OCI-LY3 (cell line): ENCODE data around the gene MORF4L1.

Source experiments
- H2AFZ ChIP-seq: fragments of 200-600, 300-600 bp; shearing (Covaris generic); 2 replicates; pipeline ENCODE4 v1.6.0; 2014; ENCODE audit warnings: antibody characterized with exemption, low read depth, low read length
- H3K27ac ChIP-seq: fragments of 200-600, 300-600 bp; sonication (generic); 2 replicates; pipeline ENCODE4 v1.5.1; 2014; ENCODE audit warnings: mild to moderate bottlenecking, low read length, moderate library complexity, mixed read lengths
- H3K27me3 ChIP-seq: fragments of 200-600, 300-600 bp; sonication (generic); 2 replicates; pipeline ENCODE4 v1.6.1; 2014; ENCODE audit warnings: low read depth, low read length, mixed read lengths
- H3K36me3 ChIP-seq: fragments of 200-600, 300-600 bp; sonication (generic); replicated peaks from 2 replicates; pipeline ENCODE3; 2014; ENCODE audit warnings: low read depth, low read length, mixed read lengths
- H3K4me1 ChIP-seq: fragments of 300-600, 200-600 bp; sonication (generic); 2 replicates; pipeline ENCODE4 v1.6.1; 2014; ENCODE audit warnings: low read length, mixed read lengths
- H3K4me2 ChIP-seq: fragments of 200-600, 300-600 bp; sonication (generic); 2 replicates; pipeline ENCODE4 v1.6.1; 2014; ENCODE audit warnings: low read length, mixed read lengths
- H3K4me3 ChIP-seq: fragments of 300-600, 200-600 bp; sonication (generic); 2 replicates; pipeline ENCODE4 v1.5.1; 2014; ENCODE audit warnings: antibody characterized with exemption, mild to moderate bottlenecking, low read length, moderate library complexity
- H3K79me2 ChIP-seq: fragments of 300-600, 200-600 bp; shearing (Covaris generic); 2 replicates; pipeline ENCODE4 v1.6.1; 2014; ENCODE audit warnings: mild to moderate bottlenecking, low read length, mixed read lengths
- H3K9ac ChIP-seq: fragments of 300-600, 200-600 bp; shearing (Covaris generic); 2 replicates; pipeline ENCODE4 v1.6.0; 2014; ENCODE audit warnings: mild to moderate bottlenecking, low read length, moderate library complexity
- H3K9me3 ChIP-seq: fragments of 200-600, 300-600 bp; shearing (Covaris generic); 2 replicates; pipeline ENCODE4 v1.6.1; 2014; ENCODE audit warnings: low read length, mixed read lengths; ENCODE audit not compliant: insufficient read depth
- H4K20me1 ChIP-seq: fragments of 200-600, 300-600 bp; sonication (generic); 2 replicates; pipeline ENCODE4 v1.6.1; 2016; ENCODE audit warnings: low read length, mixed read lengths; ENCODE audit not compliant: insufficient read depth
- EZH2phosphoT487 ChIP-seq: fragments of 200-600 bp; shearing (Covaris generic); IDR thresholded peaks from 2 replicates; pipeline ENCODE4 v1.6.1; 2018; ENCODE audit warnings: antibody characterized with exemption, mixed run types, low read depth
- TF ChIP-seq, protein P1 (sequence below): fragments of 200-600, 300-600 bp; sonication (generic); IDR thresholded peaks from 2 replicates; pipeline ENCODE4 v1.5.1; 2014; ENCODE audit warnings: antibody characterized with exemption, low read length, low read depth

MORF4L1 gene

DNA sequence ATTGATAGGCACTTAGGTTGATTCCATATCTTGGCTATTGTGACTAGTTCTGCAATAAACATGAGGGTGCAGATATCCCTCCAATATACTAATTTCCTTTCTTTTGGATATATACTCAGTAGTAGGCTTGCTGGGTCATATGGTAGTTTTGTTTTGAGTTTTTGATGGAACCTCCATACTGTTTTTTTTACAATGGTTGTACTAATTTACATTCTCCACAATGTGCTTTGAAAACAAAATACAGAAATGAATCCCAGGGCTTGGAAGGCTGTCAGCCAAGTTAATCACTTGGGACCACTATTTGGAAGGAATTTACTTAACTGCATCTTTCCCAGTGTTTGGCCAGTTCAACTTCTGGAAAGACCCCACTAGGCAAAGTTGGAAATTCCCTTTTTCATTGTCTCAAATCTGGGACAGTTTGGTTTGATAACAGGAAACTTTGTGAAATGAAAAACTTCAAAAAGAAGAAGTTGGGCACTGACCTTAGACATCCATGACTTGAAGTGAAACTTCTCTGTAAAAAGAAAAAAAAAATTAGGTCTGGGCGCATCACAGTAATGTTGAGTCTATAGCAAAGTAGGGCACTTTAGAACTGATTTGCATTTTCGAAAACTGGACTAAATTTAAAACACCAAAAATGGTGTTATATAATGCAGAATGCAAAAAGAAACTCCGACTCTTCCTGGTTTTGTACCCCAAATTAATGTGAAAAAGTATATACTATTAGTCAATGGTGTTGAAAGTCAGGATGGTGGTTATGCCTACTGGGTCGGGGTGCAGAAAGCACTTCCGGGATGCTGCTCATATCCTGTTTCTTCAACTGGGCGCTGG lies 66.2 kb downstream of the MORF4L1 start:
- H3K27ac ChIP-seq = peak overlapping the region; percentile 94
- H3K36me3 ChIP-seq = peaks cover 69% of the 10 kb centered on the region
- no peaks in the 10 kb centered on the region for H4K20me1 ChIP-seq
- H3K79me2 ChIP-seq = peaks cover 76% of the 10 kb centered on the region
- no peaks in the 10 kb centered on the region for H3K9me3 ChIP-seq
- peak overlapping the region; percentile 83 for H3K9ac ChIP-seq
- peak overlapping the region; percentile 67 for H3K4me3 ChIP-seq
- peak overlapping the region; percentile 76 for H3K4me2 ChIP-seq
- no peaks in the 10 kb centered on the region for H3K27me3 ChIP-seq
- no peak overlapping the region for H2AFZ ChIP-seq
- H3K4me1 ChIP-seq = peaks cover 70% of the 10 kb centered on the region
- TF ChIP-seq EZH2phosphoT487 = no peak
- TF ChIP-seq, protein P1, sequence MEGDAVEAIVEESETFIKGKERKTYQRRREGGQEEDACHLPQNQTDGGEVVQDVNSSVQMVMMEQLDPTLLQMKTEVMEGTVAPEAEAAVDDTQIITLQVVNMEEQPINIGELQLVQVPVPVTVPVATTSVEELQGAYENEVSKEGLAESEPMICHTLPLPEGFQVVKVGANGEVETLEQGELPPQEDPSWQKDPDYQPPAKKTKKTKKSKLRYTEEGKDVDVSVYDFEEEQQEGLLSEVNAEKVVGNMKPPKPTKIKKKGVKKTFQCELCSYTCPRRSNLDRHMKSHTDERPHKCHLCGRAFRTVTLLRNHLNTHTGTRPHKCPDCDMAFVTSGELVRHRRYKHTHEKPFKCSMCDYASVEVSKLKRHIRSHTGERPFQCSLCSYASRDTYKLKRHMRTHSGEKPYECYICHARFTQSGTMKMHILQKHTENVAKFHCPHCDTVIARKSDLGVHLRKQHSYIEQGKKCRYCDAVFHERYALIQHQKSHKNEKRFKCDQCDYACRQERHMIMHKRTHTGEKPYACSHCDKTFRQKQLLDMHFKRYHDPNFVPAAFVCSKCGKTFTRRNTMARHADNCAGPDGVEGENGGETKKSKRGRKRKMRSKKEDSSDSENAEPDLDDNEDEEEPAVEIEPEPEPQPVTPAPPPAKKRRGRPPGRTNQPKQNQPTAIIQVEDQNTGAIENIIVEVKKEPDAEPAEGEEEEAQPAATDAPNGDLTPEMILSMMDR = no peak

DNA sequence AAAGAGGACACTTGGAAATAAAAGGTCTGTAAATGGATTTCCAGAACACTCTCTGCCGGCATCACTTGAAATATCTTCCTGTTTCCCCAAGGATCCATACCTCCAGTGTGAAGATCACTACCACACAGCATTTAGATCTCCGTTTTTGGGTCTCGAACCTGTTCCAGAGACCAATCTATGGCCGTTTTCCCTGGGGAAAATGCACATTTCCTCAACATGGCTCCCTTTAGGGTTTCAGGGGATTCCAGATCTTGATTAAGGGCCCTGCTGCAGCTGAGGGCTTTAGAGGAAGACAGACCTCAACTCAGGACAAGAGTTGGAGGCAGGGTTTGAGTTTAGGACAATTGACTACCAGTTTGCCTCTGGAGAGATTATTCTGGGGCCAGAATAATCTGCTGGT lies 70.1 kb downstream of the MORF4L1 start:
- H3K4me2 ChIP-seq = peak overlapping the region; percentile 87
- no peaks in the 10 kb centered on the region for H3K27me3 ChIP-seq
- H3K4me1 ChIP-seq = peaks cover 45% of the 10 kb centered on the region

DNA sequence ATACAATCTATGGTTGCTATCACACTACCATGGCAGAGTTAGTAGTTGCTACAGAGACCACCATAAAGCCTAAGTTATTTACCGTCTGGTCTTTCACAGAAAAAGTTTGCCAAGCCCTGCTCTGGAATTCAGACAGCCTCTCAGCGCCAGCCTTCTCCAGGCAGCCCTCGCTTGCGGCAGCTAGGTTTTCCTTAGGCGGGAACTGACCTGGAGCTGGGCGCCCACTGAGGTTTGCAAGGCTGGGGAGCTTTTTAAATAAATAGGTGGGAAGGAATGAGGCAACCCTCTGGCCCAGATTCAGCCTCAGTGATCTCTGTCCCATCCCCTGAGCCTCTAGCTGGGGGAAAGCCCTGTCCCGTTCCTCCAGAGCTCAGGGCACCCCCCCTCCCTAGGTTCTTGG lies 71.0 kb downstream of the MORF4L1 start:
- peak overlapping the region; percentile 87 for H3K4me2 ChIP-seq
- H3K27me3 ChIP-seq = no peaks in the 10 kb centered on the region
- H3K4me3 ChIP-seq = peak overlapping the region; percentile 91
- H3K79me2 ChIP-seq = peaks cover 48% of the 10 kb centered on the region
- peak overlapping the region; percentile 99 for H3K9ac ChIP-seq
- no peak overlapping the region for H2AFZ ChIP-seq
- H3K27ac ChIP-seq = peak overlapping the region; percentile 94
- no peaks in the 10 kb centered on the region for H4K20me1 ChIP-seq
- peaks cover 35% of the 10 kb centered on the region for H3K4me1 ChIP-seq
- no peaks in the 10 kb centered on the region for H3K9me3 ChIP-seq
- H3K36me3 ChIP-seq = peaks cover 33% of the 10 kb centered on the region
- TF ChIP-seq, protein P1 = no peak
- TF ChIP-seq EZH2phosphoT487 = no peak

More for the DNA sequence above, 70.1 kb downstream of the MORF4L1 start:
- Histone ChIP-seq H3K27ac (peak overlapping the region; percentile 94), H3K4me3 (peak overlapping the region; percentile 91), H3K9me3 (no peaks in the 10 kb centered on the region), H3K9ac (peak overlapping the region; percentile 99), H4K20me1 (no peaks in the 10 kb centered on the region), H2AFZ (no peak overlapping the region), H3K36me3 (peaks cover 40% of the 10 kb centered on the region), H3K79me2 (peaks cover 58% of the 10 kb centered on the region)
- no peak for TF ChIP-seq EZH2phosphoT487
- TF ChIP-seq, protein P1 = no peak

DNA sequence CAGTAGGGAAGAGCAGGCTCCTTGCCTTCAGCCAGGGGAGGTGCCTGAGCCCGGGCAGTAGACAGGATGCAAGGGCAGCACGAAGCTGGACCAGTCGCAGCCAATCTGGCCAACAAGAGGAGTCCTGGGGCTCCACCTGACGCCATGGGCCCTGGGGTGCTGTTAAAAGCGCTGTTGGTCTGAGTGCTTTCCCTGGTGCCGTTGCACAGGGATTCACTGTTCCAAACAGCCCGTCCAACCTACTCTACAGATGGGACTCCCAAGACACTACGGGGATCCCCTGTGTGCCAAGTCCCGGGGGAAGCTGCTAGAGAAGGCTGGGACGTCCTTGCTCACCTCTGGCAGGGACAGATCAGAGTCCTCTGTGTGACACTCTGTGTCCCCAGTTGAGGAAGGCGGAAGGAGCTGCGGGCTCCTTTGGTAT lies 71.5 kb downstream of the MORF4L1 start:
- Histone ChIP-seq H3K4me2 (peak overlapping the region; percentile 87), H3K4me3 (peak overlapping the region; percentile 91), H3K79me2 (peaks cover 48% of the 10 kb centered on the region), H3K4me1 (peaks cover 33% of the 10 kb centered on the region), H3K27me3 (no peaks in the 10 kb centered on the region), H3K36me3 (peaks cover 32% of the 10 kb centered on the region), H3K9ac (peak overlapping the region; percentile 99), H4K20me1 (no peaks in the 10 kb centered on the region), H2AFZ (no peak overlapping the region), H3K27ac (peak overlapping the region; percentile 94), H3K9me3 (no peaks in the 10 kb centered on the region)
- TF ChIP-seq, protein P1 = no peak
- TF ChIP-seq EZH2phosphoT487 = no peak
